A549 (cell line): Measurements from ENCODE around the gene MAML2.

Experiments used
- CEBPB ChIP-seq, 2 experiments: fragments of >200 bp in 1 of 2; sonication (Bioruptor Twin) in 1 of 2; formaldehyde crosslinking in 1 of 2; IDR thresholded peaks; 2 replicates each; pipeline ENCODE4 v1.6.1; 2012 to 2016
- CTCF ChIP-seq: fragments of >200 bp; sonication (Bioruptor Twin); formaldehyde crosslinking; IDR thresholded peaks from 3 replicates; pipeline ENCODE4 v1.5.1; 2016
- EP300 ChIP-seq, 2 experiments: fragments of >200 bp; sonication (Bioruptor Twin); formaldehyde crosslinking; IDR thresholded peaks; 2 replicates in 1 of 2; 3 replicates in 1 of 2; pipeline ENCODE4 v1.6.1; 2016 to 2017
- JUN ChIP-seq, 2 experiments: fragments of >200 bp; sonication (Bioruptor Twin); formaldehyde crosslinking; IDR thresholded peaks; 2 replicates in 1 of 2; 3 replicates in 1 of 2; pipeline ENCODE4 v1.6.1; 2016 to 2017
- KDM1A ChIP-seq: fragments of 200-600 bp; sonication (generic); IDR thresholded peaks from 2 replicates; pipeline ENCODE4 v1.6.1; 2016; ENCODE audit warnings: low read depth, mild to moderate bottlenecking
- POLR2A ChIP-seq: IDR thresholded peaks from 2 replicates; pipeline ENCODE4 v1.6.1; 2012; ENCODE audit warnings: mild to moderate bottlenecking, low read length
- POLR2AphosphoS2 ChIP-seq: conservative IDR thresholded peaks from 2 replicates; pipeline ENCODE4 v1.6.1; 2012; ENCODE audit warnings: low read length, improper control_type of control experiment, inconsistent platforms
- REST ChIP-seq: fragments of 200-600 bp; sonication (generic); IDR thresholded peaks from 2 replicates; pipeline ENCODE4 v1.6.1; 2016; ENCODE audit warnings: antibody characterized with exemption, mild to moderate bottlenecking, moderate library complexity
- SMC3 ChIP-seq: fragments of >200 bp; sonication (Bioruptor Twin); formaldehyde crosslinking; IDR thresholded peaks from 3 replicates; pipeline ENCODE4 v1.6.1; 2018; ENCODE audit warnings: inconsistent platforms
- SREBF2 ChIP-seq: fragments of 450-650 bp; IDR thresholded peaks from 2 replicates; pipeline ENCODE4 v1.6.1; 2014; ENCODE audit warnings: mild to moderate bottlenecking, moderate library complexity
- TFCP2L1 ChIP-seq: fragments of 250-450 bp; sonication (Bioruptor Pico); IDR thresholded peaks from 2 replicates; pipeline ENCODE4 v1.5.0; 2021; ENCODE audit warnings: mild to moderate bottlenecking
- USF2 ChIP-seq: fragments of 450-650 bp; IDR thresholded peaks from 2 replicates; pipeline ENCODE4 v1.6.1; 2014; ENCODE audit warnings: antibody characterized with exemption

- TF ChIP-seq CTCF (no peak), CEBPB (IDR thresholded peaks at IDR 0.05) (no peak), SMC3 (no peak), JUN (IDR thresholded peaks at IDR 0.05) (no peak), REST (no peak), EP300 (IDR thresholded peaks at IDR 0.05) (no peak), KDM1A (no peak), POLR2A (no peak), SREBF2 (no peak), TFCP2L1 (CRISPR knock-in tag) (no peak), USF2 (no peak), POLR2AphosphoS2 (no peak)
Observed at GRCh38 chr11:96229354-96229977, 113.5 kb downstream of the MAML2 start.
